GM21423 (cell line): Measurements from ENCODE around the gene C6orf62.
"Not testable (repeated sequence)": the region's sequence is repeated elsewhere in the genome, so short reads cannot be mapped to it uniquely, and the experiment has no call there.

Source experiments
- ATAC-seq: cut with Tn5 transposase; IDR thresholded peaks from one replicate; pipeline ENCODE4 v1.9.1; 2021; ENCODE audit warnings: mild to moderate bottlenecking, moderate library complexity; ENCODE audit not compliant: unreplicated experiment

C6orf62 gene

GRCh38 chr6:24702720-24703282 lies 16.2 kb downstream of the C6orf62 start:
- no peak for ATAC-seq

- no peak for ATAC-seq
Measured at GRCh38 chr6:24699521-24700359, 19.2 kb downstream of the C6orf62 start.

DNA sequence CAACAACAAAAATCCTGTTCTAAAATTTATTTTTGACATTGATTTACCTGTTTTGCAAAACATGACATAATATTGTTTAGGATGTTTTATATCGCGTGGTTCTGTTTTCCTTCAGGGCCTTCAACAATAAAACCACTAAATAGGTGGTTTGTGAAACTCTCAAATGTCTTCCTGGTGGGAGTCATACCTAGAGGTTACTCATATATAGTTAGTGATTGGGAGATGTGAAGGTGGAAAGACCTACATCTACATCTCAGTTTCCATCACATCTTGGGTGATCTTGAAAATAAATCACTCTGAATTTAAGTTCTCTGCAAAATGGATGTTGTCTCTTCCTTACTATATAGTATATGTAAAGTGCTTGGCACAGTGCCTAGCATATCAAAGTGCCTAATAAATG lies 22.9 kb downstream of the C6orf62 start:
- ATAC-seq = no peak

- not testable (repeated sequence) for ATAC-seq
Measured at GRCh38 chr6:24695635-24696034, 23.3 kb downstream of the C6orf62 start.

DNA sequence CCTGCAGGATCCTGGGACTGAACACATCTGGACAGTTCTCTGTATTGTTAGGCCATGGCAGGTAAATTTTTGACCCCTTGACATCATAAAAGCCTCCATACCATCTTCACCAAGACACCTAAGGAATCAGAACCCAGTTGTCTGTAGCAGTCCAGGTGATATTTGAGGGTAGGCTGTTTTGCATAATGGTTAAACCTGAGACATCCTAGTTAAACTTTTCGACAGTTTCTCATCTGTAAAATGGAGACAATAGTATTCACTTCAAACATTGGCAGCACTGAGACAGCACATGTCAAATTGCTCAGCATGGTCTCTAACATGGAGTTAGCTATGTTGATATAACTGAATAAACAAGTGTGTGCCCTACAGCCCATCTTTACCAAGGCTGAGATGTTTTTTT lies 24.8 kb downstream of the C6orf62 start:
- peak; percentile 55 for ATAC-seq

DNA sequence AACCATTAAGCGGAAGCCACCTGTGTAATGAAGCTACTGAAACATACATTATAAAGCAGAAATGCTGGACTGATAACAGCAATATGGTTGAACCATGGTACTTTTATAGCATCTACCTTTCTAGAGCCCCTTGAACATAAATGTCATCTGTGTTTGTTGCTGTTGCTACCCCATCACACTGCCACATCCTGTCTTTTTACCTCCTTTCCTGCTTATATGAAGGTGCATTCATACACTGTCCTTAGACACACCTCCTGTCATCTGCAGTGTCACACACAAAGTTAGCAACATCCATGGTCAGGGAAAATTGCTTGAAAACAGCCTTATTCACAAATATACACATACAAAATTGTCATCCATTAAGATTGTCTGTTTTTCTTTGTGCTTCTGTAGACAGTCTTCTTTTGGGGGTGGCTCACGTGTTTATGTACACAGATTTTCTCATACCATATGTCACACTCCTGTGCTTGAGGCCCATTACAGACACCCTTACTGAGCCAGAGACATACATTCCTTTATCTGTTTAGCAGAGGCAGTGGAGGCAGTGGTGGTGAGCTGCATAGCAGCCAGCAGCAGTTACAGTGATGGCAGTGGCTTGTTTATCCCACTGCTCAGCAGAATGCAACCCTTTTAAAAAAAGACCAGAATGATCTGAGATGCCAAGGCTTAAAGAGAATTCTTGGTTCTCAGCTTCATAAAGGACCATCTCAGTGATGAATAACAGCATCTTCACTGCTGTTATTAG lies 25.9 kb downstream of the C6orf62 start:
- no peak for ATAC-seq

DNA sequence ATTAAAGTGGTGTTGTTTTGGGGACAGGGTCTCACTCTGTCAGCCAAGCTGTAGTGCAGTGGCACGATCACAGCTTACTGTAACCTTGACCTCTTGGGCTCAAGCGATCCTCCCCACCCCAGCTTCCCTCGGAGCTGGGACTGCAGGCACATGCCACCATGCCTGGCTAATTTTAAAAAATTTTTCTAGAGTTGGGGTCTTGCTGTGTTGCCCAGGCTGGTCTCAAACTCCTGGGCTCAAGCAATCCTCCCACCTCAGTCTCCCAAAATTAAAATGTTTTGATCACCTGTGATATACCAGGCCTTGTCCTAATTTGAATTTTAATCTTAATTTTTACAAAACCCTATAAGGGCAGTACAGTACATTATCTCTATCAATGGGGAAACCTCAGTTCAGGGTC lies 26.5 kb downstream of the C6orf62 start:
- no peak for ATAC-seq

DNA sequence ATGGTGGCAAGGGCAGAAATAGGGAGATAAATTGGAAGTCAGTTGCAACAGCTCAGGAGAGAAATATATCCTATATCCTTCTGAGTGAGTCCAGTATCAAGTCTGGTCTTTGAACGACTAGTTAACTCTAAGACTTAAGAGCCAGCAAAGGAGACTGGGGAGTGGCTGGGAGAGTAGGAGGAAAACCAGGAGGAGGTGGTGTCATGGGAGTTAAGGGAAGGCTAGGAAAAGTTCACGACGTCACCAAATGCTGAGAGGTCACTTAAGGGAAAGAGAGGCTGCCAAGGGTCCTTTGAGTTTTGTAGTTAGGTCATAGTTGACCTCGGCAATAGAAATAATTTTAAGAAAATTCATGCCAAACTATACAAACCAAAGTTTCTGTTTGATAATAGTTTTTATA lies 27.0 kb downstream of the C6orf62 start:
- no peak for ATAC-seq

- ATAC-seq = no peak
Measured at GRCh38 chr6:24691550-24691949, 27.4 kb downstream of the C6orf62 start.

DNA sequence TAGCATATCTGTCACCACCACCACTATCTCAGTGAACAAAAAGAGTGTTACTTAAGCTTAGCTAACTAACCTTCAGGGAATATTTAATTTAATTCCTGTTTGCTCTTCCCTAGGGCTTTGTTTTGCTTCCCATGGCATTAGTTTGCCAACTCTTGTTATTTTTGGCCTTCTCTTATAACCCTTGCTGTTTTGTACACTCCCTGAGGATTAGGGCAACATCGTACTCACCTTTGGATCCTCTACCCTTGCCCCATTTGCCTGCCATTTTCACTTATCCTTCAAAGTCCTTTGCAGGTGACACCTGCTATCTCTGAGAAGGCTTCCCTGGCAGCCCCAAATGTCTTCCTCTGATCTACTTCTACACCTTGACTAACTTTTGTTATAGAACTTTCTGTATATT lies 28.4 kb downstream of the C6orf62 start:
- ATAC-seq = no peak

- no peak for ATAC-seq
Measured at GRCh38 chr6:24689964-24690363, 29.0 kb downstream of the C6orf62 start.

DNA sequence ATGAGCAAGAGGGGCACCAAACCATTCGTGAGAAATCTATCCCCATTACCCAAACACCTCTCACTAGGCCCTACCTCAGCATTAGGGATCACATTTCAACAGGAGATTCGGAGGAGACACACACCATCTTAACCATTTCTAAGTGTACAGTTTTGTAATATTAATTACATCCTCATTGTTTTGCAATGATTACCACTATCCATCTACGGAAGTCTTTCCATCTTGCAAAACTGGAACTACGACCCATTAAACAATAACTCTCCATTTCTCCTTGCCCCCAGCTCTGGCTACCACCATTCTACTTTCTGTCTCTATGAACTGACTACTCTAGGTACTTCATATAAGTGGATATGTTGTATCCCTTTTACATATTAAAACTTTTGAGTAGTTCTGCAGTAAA lies 32.0 kb downstream of the C6orf62 start:
- no peak for ATAC-seq

- no peak for ATAC-seq
Measured at GRCh38 chr6:24686408-24686807, 32.5 kb downstream of the C6orf62 start.

DNA sequence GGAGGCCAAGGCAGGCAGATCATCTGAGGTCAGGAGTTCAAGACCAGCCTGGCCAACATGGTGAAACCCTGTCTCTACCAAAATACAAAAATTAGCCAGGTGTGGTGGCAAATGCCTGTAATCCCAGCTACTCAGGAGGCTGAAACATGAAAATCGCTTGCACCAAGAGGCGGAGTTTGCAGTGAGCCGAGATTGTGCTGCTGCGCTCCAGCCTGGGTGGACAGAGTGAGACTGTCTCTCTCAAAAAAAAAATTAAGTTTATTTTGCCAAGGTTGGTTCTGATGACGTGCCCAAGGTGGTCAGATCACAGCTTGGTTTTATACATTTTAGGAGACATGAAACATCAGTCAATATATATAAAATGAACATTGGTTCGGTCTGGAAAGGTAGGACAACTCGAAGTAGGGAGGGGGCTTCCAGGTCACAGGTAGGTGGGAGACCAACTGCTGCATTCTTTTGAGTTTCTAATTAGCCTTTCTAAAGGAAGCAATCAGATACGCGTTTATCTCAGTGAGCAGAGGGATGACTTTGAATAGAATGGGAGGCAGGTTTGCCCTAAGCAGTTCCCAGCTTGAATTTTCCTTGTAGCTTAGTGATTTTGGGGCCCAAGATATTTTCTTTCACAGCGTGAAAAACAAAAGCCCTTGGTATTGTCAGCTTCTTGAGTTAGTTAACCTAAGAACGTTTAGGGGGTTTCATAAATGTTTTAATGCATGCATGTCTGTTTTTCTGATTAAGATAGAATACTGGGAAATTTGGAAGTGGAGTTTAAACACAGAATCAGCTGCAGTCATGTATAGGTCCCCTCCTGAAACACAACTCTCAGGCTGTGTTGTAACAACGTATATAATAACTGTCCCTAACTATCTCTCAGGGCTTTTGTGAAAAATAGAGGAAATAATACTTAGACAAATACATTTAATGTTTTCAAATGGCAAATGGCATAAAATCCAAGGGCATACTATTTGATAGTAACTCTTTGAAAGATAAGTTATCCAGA lies 35.4 kb downstream of the C6orf62 start:
- no peak for ATAC-seq

DNA sequence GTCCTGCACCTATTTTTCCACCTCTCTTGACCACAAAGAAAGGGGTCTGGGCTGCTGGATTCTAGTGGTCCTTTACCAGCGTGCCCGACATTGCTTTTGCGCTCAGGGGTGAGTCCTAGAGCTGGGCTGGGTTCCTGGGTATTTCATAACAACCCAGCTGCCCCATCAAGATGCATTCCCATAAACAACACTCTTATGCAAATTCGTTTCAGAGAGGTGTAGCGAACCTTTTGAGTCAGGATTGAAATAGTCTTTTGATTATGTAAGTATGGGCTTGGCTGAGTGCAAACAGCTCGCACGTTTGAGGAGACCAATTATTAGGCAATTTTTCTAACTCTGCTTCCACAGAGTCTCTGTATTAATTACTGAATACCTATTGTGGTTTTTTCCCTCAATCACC lies 38.4 kb downstream of the C6orf62 start:
- ATAC-seq = no peak

DNA sequence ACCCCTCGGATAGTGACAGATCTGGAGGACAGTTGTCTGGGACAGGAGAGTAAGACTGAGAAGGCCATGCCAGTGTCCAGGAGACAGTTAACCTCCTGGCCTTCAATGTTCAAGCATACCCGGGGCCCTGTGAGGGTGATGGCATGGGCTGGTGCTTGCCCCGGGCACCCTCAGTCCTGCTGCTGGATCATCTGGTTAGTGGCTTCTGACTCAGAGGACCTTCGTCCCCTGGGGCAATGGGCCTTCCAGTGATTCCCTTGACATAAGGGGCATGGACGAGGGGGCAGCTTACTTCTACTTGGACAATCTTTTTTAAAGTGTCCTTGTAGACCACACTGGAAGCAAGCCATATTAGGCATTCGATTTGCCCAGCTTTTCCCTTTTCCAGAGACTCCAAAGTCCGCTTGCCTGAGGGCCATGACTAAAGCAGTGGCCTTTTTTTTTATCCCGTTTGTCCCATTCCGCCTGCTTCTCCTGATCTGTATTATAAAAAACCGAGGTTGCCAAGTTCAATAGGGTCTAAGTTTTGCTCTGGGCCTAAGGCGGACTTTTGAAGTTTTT lies 40.1 kb downstream of the C6orf62 start:
- ATAC-seq = not testable (repeated sequence)

DNA sequence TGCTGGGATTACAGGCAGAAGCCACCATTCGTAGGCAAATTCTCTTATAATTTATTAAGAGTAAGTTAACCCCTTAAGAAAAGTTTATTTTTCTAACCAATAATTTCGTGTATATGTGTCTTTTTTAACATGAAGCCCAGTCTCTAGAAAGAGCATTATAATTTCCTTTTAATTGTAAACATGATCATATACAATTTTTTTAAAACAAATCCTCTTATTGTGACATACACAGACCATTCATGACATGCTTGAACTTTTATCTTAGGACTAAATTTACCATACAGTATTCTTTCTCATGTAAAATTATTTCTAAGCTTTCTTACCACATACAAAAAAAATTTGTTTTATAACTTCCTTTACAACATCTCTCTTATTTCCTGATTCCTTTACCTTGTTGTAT lies 45.3 kb downstream of the C6orf62 start:
- ATAC-seq = no peak

GRCh38 chr6:24672620-24673182 lies 46.3 kb downstream of the C6orf62 start:
- no peak for ATAC-seq

- ATAC-seq = not testable (repeated sequence)
Measured at GRCh38 chr6:24671077-24671476, 47.9 kb downstream of the C6orf62 start.

DNA sequence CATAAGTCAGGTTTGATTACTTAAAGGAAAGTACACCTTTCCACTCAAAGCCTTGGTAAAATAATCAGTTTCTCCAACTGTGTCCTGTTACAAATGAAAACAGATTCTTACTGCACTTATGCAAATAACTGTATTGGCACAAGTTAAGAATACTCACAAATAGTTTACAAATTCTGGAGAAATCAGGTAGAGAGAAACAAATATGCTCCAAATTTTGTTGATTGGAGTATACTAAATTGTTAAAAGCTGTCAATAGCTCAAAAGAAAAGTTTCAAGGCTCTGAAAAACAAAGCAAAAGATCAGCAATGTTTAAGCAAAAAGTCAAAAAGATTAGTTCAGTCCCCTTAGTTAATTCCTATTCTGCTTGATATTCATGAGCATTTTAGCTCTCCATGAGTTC lies 48.5 kb downstream of the C6orf62 start:
- not testable (repeated sequence) for ATAC-seq
